Tibial nerve (tissue), 3 donors: ENCODE measurements around the gene TMCO4.

ENCODE experiments used
- CTCF ChIP-seq, 5 experiments: fragments of 200-600 bp in 3 of 5; fragments of 450-650 bp in 2 of 5; sonication (generic) in 3 of 5; IDR thresholded peaks; one replicate each; pipeline ENCODE4 v1.5.1; 2016 to 2019; ENCODE audit warnings: antibody characterized with exemption in 5 of 5, mild to moderate bottlenecking in 3 of 5, moderate library complexity in 2 of 5
- POLR2A ChIP-seq, 2 donors: fragments of 450-650 bp; IDR thresholded peaks; one replicate each; pipeline ENCODE4 v1.6.1; 2017; ENCODE audit warnings: antibody characterized with exemption in 2 of 2, mild to moderate bottlenecking in 2 of 2, moderate library complexity in 2 of 2

- TF ChIP-seq CTCF (IDR thresholded peaks at IDR 0.05) (no peak), POLR2A (IDR thresholded peaks at IDR 0.05) (no peak)
These were observed 119.1 kb downstream of the TMCO4 start for GRCh38 chr1:19680644-19681043.
